M059J (cell line): Measurements from ENCODE around the gene CACNG6. TPM values are rescaled to one million over a fixed set of nuclear protein-coding genes. Genes with fewer than 3 reads are reported as not detected.

Experiments used
- DNase-seq: peaks from one replicate; pipeline ENCODE4 v3.0.0-alpha.2; 2012; ENCODE audit warnings: low read depth
- total RNA-seq: library from RNA; depleted of rRNA; stranded (reverse); fragments of >200 nt; shearing (Covaris generic); gene quantifications from 2 replicates; pipeline ENCODE4 v1.2.3, GENCODE V29; 2014

Gene CACNG6
- total RNA-seq, 1 experiment from 2014 or later = 0.12 TPM

DNA sequence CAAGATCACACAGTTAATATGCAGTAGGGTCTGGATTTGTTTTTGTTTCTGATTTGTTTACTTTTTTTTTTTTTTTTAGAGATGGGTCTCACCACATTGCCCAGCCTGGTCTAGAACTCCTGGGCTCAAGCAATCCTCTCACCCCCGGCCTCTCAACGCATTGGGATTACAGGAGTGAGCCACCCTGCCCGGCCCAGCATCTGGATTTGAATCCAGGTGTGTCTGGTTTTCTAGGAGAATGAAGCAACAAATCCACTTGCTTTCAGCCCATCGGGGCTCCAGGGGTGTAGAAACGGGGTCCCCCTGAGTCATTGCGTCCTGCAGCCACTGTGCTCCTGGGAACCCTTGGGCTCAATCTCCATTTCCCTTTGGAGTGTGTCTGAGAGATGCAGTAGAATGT lies 22.1 kb upstream of the CACNG6 start:
- no peak for DNase-seq

- no peak for DNase-seq
Observed at GRCh38 chr19:53971673-53972072, 19.8 kb upstream of the CACNG6 start.

- DNase-seq = peak; percentile 96
Observed at GRCh38 chr19:53977429-53977990, 13.9 kb upstream of the CACNG6 start.

DNA sequence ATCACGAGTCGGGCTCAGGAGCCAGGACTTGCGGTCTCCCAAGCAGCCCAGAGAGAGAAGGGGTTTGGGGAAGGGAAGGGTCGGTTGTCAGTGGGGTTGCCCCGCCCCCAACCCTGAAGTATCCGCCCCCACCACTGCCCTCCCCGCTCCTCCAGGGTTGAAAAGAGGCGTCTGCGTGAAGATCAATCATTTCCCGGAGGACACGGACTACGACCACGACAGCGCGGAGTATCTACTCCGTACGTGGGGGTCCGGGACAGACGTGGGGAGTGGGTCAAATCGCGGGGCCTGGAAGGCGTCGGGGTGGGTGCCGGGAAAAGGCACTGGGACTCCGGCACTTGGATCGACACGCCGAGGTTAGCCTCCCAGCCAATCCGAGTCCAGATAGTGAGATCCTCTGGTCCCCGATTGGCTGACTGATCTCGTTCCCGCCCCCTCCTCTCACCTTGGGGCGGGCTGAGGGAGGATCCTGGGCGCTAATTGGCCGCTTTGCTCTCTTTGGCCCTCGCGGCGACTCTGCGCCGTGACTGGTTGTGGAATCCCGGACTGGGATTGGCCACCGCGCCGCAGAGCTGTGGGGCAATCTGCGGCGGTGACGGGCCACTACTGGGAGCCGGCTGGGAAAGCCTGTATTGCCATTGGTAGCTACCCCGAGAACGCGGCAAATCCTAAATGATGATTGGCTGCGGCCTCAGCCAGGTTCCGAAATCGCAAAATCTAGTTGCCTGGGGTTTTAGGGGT lies 13.3 kb upstream of the CACNG6 start:
- DNase-seq = peak; percentile 96

DNA sequence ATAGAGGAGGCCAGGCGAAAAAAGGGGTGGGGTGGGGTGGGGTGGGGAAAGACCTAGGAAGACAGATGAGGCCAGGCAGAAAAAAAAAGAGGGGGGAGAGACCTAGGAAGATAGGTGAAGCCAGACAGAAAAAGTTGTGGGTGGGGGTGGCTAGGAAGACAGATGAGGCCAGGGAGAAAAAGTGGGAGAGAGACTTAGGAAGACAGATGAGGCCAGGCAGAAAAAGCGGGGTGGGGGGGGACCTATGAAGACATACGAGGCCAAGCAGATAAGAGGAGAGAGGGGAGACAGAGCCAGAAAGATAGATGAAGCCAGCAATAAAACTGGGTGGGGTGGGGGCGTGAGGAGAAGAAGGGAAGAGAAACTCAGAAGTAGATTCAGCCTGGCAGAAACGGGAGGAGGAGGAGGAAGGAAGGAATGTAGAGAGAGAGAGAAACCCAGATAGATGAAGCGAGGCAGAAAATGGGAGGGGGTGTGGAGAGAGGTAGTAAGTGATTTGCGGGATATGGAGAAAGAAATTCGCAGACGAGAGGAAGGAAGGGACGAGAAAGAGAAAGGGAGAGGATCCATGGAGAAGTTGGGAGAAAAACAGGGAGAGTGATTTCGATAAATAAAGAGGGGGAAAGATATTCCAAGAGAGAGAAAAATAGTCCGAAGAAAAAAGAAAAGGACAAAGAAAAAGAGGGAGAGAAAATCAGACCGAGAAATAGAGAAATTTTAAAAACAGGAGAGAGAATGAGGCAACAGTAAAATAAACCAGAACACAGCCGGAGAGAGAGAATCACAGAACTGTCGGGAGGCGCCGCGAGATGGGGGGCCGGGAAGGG lies 12.2 kb upstream of the CACNG6 start:
- peak; percentile 43 for DNase-seq

DNA sequence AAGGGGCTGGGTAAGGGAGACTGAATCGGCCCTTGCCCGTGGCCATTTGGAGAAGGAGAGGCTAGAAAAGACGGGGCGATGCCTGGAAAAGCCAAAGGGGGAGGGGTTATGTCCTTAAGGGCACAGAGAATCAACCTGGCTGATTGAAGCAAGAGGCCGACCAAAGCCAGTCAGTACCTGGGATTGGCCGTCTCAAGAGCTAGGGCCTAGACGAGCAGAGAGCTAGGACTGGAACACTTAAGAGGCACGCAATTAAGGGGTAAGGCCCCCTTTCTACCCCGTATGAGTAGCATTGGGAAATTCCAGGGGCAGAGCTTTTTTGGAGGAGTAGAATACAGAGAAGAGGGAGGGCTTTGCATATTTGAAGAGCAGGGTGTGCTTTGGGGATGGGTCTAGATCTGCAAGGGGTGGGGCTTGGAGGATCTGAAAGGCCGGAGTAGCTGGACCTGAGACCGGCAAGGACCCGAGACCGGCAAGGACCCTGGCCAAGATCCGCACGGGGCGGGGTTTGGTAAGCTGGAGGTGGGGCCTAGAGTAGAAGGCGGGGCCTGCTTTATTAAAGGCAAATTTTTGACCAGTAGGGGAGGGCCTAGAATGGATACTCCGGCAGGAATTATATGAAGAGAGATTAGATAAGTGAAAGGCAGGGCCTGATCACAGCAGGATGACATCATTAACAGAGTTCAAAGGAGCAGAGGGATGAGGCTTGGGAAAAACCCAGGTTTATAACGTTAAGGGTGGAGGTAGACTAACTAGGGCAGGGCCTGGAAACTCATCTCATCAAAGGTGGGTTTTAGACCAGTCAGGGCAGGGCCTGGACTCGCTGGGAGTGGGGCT lies 10.7 kb upstream of the CACNG6 start:
- DNase-seq = peak; percentile 79

- DNase-seq = no peak
Observed at GRCh38 chr19:53981376-53981951, 10.0 kb upstream of the CACNG6 start.

DNA sequence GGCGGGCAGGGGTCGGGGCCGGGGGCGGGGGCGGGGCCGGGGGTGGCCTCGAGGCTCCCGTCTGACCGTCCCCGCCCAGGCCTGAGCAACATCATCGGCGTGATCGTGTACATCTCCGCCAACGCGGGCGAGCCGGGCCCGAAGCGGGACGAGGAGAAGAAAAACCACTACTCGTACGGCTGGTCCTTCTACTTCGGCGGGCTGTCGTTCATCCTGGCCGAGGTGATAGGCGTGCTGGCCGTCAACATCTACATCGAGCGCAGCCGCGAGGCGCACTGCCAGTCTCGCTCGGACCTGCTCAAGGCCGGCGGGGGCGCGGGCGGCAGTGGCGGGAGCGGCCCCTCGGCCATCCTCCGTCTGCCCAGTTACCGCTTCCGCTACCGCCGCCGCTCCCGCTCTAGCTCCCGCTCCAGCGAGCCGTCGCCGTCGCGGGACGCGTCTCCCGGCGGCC lies 9.4 kb upstream of the CACNG6 start:
- no peak for DNase-seq

DNA sequence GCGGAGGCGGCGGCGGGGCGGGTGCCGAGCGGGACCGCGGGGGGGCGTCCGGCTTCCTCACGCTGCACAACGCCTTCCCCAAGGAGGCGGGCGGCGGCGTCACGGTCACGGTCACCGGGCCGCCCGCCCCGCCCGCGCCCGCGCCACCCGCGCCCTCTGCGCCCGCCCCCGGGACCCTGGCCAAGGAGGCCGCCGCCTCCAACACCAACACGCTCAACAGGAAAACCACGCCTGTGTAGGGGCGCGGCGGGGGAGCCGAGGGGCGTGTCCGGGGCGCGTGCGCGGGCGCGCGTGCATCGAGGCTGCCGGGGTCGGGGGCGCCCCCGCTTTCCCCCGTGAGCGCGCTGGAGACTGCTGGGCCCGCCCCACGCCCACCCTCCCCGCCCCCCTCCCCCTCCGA lies 8.8 kb upstream of the CACNG6 start:
- DNase-seq = peak; percentile 41

GRCh38 chr19:53983457-53984289 lies 7.8 kb upstream of the CACNG6 start:
- no peak for DNase-seq

DNA sequence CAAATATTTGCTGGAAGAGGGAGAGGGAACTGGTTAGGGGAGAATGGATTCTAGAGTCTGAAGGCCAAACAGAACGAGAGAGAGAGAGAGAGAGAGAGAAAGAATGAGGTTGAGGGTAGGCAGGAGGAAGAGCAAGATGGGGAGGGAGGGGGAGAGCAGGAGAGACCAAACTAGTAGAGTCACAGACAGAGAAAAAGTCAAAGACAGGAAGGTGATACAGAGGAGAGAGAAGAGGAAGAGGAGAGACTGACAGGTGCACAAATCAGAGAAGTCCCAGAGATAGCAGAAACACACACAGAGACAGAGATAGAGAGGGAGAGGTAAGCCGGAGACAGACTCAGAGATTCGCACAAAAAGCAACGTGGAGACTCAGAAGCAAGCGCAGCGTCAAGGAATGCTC lies 5.6 kb upstream of the CACNG6 start:
- DNase-seq = no peak

GRCh38 chr19:53988981-53989380 lies 2.5 kb upstream of the CACNG6 start:
- DNase-seq = no peak

DNA sequence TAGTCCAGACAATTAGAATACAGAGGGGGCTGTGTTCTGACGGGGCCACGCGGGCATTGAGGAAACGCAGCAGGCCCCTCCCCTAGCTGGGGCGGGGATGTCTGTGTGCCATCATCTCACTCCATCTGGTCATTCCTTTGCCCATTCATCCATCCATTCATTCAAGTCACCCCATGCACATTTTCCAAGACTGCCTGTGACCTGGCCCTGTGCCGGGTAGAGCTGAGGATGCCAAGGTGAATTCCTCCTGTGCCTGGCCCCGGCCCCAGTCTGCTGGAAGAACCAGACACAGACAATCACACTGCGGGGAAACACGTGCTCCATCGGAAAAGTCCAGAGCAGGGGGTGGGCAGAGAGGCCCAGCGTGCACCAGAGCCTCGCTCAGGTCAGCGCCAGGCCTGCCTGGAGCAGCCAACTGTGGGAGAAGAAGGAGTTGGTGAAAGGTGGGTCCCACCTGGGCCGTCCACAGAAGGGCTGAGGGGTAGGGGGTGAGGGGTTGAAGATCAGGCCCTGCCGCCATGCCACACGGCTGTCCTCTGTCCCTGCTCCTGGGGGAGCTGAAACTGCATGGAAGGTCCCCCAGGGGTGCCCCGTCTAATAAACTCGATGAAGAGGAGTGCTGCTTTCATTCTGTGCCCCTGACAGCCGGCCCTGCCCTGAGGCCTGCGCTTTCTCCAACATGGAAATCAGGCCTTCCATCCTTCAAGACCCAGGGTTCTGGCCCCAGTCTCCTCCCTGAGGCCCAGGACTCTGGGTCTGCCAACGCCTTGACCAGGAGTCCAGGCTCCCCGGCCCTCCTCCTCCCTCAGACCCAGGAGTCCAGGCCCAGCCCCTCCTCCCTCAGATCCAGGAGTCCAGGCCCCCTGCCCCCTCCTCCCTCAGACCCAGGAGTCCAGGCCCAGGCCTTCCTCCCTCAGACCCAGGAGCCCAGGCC lies 1.6 kb upstream of the CACNG6 start:
- DNase-seq = peak; percentile 66

GRCh38 chr19:53992211-53992610 lies 774 bp downstream of the CACNG6 start:
- no peak for DNase-seq

DNA sequence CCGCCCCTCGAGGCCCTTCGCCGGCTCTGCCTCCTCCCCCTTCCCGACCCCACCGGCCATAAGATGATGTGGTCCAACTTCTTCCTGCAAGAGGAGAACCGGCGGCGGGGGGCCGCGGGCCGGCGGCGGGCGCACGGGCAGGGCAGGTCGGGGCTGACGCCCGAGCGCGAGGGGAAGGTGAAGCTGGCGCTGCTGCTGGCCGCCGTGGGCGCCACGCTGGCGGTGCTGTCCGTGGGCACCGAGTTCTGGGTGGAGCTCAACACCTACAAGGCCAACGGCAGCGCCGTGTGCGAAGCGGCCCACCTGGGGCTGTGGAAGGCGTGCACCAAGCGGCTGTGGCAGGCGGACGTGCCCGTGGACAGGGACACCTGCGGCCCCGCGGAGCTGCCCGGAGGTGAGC lies 1.4 kb downstream of the CACNG6 start:
- DNase-seq = no peak

- DNase-seq = no peak
Observed at GRCh38 chr19:53993448-53993847, 2.0 kb downstream of the CACNG6 start.

DNA sequence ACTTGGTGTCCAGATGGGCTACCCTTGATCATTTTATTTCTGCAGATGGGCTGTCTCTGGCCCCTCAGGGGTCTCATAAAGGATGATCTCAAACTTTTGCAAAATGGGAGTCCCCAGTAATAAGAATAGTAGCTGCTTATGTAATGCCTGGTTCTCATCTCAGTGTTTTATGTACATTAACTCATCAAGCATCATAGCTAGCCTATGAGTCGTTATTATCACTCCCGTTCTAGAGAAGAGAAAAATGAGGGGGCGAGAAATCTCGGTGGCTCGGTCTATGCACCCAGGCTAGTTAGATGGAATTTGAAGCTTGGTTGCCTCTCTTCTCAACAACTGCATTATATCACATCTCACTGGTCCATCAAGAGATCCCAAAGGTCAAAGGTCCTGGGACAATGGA lies 3.4 kb downstream of the CACNG6 start:
- no peak for DNase-seq

- no peak for DNase-seq
Observed at GRCh38 chr19:53998223-53998622, 6.8 kb downstream of the CACNG6 start.

DNA sequence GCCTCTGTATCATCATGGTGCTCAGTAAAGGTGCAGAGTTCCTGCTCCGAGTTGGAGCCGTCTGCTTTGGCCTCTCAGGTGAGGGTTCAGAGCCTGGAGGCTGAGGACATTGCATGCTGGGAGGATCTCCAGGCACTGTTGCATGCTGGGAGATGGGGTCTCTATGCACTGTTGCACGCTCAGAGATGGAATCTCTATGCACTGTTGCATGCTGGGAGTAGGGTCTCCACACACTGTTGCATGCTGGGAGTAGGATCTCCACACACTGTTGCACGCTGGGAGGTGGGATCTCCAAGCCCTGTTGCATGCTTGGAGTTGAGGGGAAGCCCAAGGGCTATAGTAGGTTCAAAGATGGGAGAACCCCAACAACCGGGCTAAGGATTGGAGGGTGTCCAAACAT lies 8.3 kb downstream of the CACNG6 start:
- no peak for DNase-seq
